Muscle layer of duodenum (tissue), 2 donors: Measurements from ENCODE around the gene CLRN2.

Experiments used
- H3K27ac ChIP-seq: one replicate; pipeline ENCODE4 v1.7.0; 2013; ENCODE audit warnings: mild to moderate bottlenecking, low read length
- H3K27me3 ChIP-seq: one replicate; pipeline ENCODE4 v1.7.0; 2013; ENCODE audit warnings: low read depth, mild to moderate bottlenecking, control low read depth, low read length
- H3K36me3 ChIP-seq, 2 donors: one replicate each; pipeline ENCODE4 v1.7.0; 2013; ENCODE audit warnings: low read length in 2 of 2, control low read depth in 1 of 2, mild to moderate bottlenecking in 1 of 2; ENCODE audit not compliant: insufficient read depth in 2 of 2, control insufficient read depth in 1 of 2
- H3K4me1 ChIP-seq, 2 donors: one replicate each; pipeline ENCODE4 v1.7.0; 2013; ENCODE audit warnings: low read length in 2 of 2, mild to moderate bottlenecking in 2 of 2, control low read depth in 1 of 2, moderate library complexity in 1 of 2; ENCODE audit not compliant: insufficient read depth in 2 of 2, control insufficient read depth in 1 of 2
- H3K4me3 ChIP-seq, 2 donors: one replicate each; pipeline ENCODE4 v1.7.0; 2013; ENCODE audit warnings: low read length in 2 of 2, low read depth in 1 of 2, mild to moderate bottlenecking in 1 of 2
- H3K9me3 ChIP-seq, 2 donors: one replicate each; pipeline ENCODE4 v1.7.0; 2013; ENCODE audit warnings: low read length in 2 of 2, control low read depth in 1 of 2, mild to moderate bottlenecking in 1 of 2; ENCODE audit not compliant: control insufficient read depth in 1 of 2
- donor health status: healthy.

CLRN2 gene

GRCh38 chr4:17550549-17550948, 35.6 kb downstream of the CLRN2 start:
- H3K4me3 ChIP-seq, result no peak overlapping the region
- H3K9me3 ChIP-seq, result no peaks in the 10 kb centered on the region
- H3K36me3 ChIP-seq, result no peaks in the 10 kb centered on the region
- H3K27me3 ChIP-seq, result no peaks in the 10 kb centered on the region
- H3K4me1 ChIP-seq, result peaks cover 0 to 4% of the 10 kb centered on the region in 2 donors
- H3K27ac ChIP-seq, result no peak overlapping the region

GRCh38 chr4:17552427-17552826, 37.5 kb downstream of the CLRN2 start:
- no peaks in the 10 kb centered on the region for H3K36me3 ChIP-seq
- H3K27me3 ChIP-seq, result no peaks in the 10 kb centered on the region
- H3K27ac ChIP-seq, result no peak overlapping the region
- no peak overlapping the region for H3K4me3 ChIP-seq
- H3K9me3 ChIP-seq, result no peaks in the 10 kb centered on the region
- peaks cover 0 to 4% of the 10 kb centered on the region in 2 donors for H3K4me1 ChIP-seq

DNA sequence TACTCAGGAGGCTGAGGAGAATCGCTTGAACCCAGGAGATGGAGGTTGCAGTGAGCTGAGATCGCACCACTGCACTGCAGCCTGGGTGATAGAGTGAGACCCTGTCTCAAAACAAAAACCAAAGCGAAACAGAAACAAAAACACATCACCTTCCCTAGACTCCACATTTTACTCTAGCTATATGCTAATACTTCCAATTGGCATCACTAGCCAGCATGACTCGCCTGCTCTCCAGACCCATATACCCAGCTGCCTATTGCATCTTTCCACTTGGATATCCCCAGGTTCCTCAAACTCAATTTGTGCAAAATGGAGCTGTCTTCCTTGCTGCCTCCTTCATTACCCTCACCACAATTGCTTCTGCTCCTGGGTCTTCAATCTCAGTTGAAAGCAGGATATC, 39.6 kb downstream of the CLRN2 start:
- H3K27ac ChIP-seq, result no peak overlapping the region
- H3K36me3 ChIP-seq, result no peaks in the 10 kb centered on the region
- H3K27me3 ChIP-seq, result no peaks in the 10 kb centered on the region
- peaks cover 0 to 4% of the 10 kb centered on the region in 2 donors for H3K4me1 ChIP-seq
- no peak overlapping the region for H3K4me3 ChIP-seq
- H3K9me3 ChIP-seq, result no peaks in the 10 kb centered on the region

- Histone ChIP-seq H3K27me3 (no peaks in the 10 kb centered on the region), H3K36me3 (no peaks in the 10 kb centered on the region), H3K4me3 (no peak overlapping the region), H3K27ac (no peak overlapping the region), H3K4me1 (no peaks in the 10 kb centered on the region), H3K9me3 (no peaks in the 10 kb centered on the region)
These were observed 41.5 kb downstream of the CLRN2 start for GRCh38 chr4:17556498-17556897.

DNA sequence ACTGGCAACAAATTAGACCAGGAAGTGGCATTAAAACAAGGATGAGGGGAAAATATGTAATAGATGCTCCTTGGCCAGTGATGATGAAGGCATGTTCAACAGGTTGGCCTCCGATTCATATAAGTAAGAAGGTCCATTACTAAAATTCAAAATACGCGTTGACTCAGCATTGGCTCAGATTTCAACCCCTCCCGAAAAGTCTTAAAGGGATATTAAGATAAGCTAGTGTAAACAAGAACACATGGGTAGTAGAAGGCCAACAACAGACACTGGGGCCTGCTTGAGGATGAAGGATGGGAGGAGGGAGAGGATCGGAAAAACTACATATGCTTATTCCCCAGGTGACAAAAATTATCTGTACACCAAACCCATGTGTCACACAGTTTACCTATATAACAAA, 42.9 kb downstream of the CLRN2 start:
- Histone ChIP-seq H3K27me3 (no peaks in the 10 kb centered on the region), H3K4me1 (no peaks in the 10 kb centered on the region), H3K36me3 (no peaks in the 10 kb centered on the region), H3K9me3 (no peaks in the 10 kb centered on the region), H3K4me3 (no peak overlapping the region), H3K27ac (no peak overlapping the region)

DNA sequence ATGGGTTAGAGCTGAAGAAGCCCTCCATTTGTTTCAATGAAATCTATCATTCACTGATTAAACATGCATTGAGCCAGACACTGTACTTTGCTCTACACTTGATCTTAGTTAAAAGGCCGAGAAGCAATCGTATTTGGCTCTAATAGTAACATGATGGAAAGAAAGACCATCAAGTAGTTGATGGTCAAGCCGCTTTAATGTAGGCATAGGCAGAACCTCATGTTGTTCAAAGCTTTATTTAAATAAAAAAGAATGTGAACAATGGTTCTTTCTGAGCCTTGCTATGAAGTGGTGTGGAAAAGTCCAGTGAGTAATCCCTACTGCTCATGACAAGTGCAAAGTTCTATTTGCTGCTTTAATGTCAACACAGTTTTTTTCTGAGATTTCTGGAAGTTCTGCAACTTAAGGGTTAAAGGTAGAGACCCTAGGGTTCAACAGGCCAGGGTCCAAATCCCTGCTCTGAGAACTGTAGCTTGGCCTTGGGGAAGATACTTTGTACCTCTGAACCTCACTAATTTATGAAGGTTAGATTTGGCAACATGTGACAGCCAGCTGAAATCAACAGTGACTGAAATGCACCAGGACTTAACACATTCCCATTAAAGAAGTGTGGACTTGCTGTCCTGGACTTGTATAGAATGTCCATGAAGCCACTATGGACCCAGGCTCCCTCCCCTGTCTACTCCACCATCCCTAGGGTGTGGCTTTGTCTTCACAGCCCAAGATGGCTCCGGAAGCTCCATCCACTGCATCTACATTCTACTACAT, 44.2 kb downstream of the CLRN2 start:
- H3K4me1 ChIP-seq, result no peaks in the 10 kb centered on the region
- H3K36me3 ChIP-seq, result no peaks in the 10 kb centered on the region
- no peaks in the 10 kb centered on the region for H3K27me3 ChIP-seq
- H3K9me3 ChIP-seq, result no peaks in the 10 kb centered on the region
- no peak overlapping the region for H3K27ac ChIP-seq
- no peak overlapping the region for H3K4me3 ChIP-seq

DNA sequence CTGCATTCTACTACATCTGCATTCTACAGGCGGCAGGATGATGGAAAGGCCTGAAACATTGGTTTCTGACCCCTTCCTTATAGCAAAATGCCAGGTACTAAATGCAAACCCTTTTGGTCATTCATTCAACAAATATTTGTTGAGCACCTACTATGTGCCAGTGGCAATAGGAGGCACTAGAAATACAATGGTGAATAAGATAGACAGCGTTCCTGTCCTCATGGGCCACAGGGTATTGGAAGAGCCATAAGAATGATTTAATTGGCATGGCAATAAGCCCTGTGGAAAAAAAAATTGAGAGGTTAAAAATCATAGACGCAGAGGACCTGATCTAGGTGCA, 44.7 kb downstream of the CLRN2 start:
- no peak overlapping the region for H3K4me3 ChIP-seq
- no peak overlapping the region for H3K27ac ChIP-seq
- H3K27me3 ChIP-seq, result no peaks in the 10 kb centered on the region
- H3K4me1 ChIP-seq, result no peaks in the 10 kb centered on the region
- H3K9me3 ChIP-seq, result no peaks in the 10 kb centered on the region
- no peaks in the 10 kb centered on the region for H3K36me3 ChIP-seq

DNA sequence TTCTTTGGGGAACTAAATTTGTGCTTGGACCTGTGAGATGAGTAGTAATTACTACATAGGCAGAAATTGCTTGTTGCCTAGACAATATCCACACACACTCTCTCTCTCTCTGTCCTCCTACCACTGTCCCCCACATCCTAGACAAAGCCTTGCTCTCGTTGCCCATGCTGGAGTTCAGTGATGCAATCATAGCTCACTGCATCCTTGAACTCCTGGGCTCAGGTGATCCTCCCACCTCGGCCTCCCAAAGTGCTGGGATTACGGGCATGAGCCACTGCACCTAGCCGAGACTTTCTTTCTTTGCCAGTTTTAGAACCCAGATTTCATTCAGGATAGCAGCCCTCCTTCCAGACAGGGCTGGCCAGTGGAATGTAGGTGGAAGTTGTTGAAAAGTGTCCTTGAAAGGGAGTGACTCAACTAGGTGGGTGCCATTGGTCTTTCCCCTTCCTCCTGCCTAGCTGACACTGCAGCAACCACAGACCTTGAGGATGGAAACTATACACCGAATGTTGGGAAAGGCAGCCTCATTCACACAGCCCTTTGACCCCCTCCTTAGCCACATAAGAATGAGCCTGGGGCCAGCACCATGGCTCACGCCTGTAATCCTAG, 45.2 kb downstream of the CLRN2 start:
- Histone ChIP-seq H3K4me1 (no peaks in the 10 kb centered on the region), H3K27me3 (no peaks in the 10 kb centered on the region), H3K9me3 (no peaks in the 10 kb centered on the region), H3K4me3 (no peak overlapping the region), H3K36me3 (no peaks in the 10 kb centered on the region), H3K27ac (no peak overlapping the region)

GRCh38 chr4:17561195-17561909, 46.4 kb downstream of the CLRN2 start:
- Histone ChIP-seq H3K4me3 (no peak overlapping the region), H3K27ac (no peak overlapping the region), H3K36me3 (no peaks in the 10 kb centered on the region), H3K9me3 (no peaks in the 10 kb centered on the region), H3K4me1 (no peaks in the 10 kb centered on the region), H3K27me3 (no peaks in the 10 kb centered on the region)

DNA sequence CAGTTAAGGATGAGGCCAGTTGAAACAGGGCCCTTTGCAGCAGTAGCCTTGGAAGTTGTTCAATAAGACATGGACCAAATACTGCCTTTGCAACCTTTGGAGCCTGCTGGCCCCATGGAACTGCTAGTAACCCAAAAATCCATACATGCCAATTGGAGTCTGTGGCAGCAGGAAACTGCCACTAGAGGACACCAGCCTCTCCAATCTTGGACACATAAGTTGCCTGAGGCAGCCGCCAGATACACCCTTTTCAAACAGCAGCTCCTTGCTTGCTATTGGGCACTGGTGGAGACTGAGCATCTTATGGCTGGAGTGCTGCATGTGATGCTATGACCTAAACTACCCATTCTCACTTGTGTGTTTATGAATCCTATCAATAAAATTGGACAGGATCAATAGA, 47.2 kb downstream of the CLRN2 start:
- Histone ChIP-seq H3K27ac (no peak overlapping the region), H3K27me3 (no peaks in the 10 kb centered on the region), H3K9me3 (no peaks in the 10 kb centered on the region), H3K4me1 (no peaks in the 10 kb centered on the region), H3K36me3 (no peaks in the 10 kb centered on the region), H3K4me3 (no peak overlapping the region)

DNA sequence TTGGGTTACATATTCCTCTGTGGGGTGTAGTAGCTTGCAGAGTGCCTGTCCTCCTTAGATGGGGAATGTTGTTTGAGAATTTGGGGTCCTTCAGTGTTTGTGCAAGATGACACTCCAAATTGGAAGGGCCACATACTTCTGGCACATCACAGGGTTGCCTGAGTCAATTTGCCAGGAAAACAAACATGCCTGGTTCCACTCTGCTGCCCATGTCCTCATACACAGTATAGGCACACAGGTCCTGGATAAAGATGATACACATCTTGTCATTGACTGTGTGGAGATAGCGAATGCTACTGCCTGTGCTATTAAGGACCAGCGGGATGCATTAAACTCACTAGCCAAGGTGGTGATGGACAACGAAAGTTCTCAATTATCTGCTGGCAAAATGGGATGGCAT, 50.9 kb downstream of the CLRN2 start:
- H3K4me3 ChIP-seq, result no peak overlapping the region
- H3K9me3 ChIP-seq, result no peaks in the 10 kb centered on the region
- H3K4me1 ChIP-seq, result no peaks in the 10 kb centered on the region
- no peaks in the 10 kb centered on the region for H3K36me3 ChIP-seq
- H3K27me3 ChIP-seq, result no peaks in the 10 kb centered on the region
- H3K27ac ChIP-seq, result no peak overlapping the region
